ENCODE data around the gene RAI14. TPM values are rescaled to one million over a fixed set of nuclear protein-coding genes. Genes with fewer than 3 reads are reported as not detected.

The RAI14 gene
- total and polyA plus RNA-seq, 2 donors (not counting 1 experiment from before 2014, with no cell fraction given) = 98.7 to 125 TPM

GRCh38 chr5:34849253-34849652, 193.1 kb downstream of the RAI14 start:
- no peak for TF ChIP-seq EZH2 (IDR thresholded peaks at IDR 0.05; ENCODE audit: low read length, missing control alignments)
- TF ChIP-seq CTCF (conservative IDR thresholded peaks at IDR 0.05 in 1 of 2, IDR thresholded peaks at IDR 0.05 in 1 of 2; ENCODE audit: low read depth in 1 of 2, low read length in 2 of 2) = no peak
- no peaks in the 10 kb centered on the region for H3K9me3 ChIP-seq (ENCODE audit: control insufficient read depth, insufficient read depth, low read depth, low read length)
- H2AFZ ChIP-seq (ENCODE audit: low read length) = no peak overlapping the region
- no peaks in the 10 kb centered on the region for H4K20me1 ChIP-seq (ENCODE audit: control insufficient read depth, extremely low read depth, insufficient read depth, low read length)
- H3K27ac ChIP-seq (ENCODE audit: insufficient read depth, low read length) = no peak overlapping the region
- no peaks in the 10 kb centered on the region for H3K4me1 ChIP-seq (ENCODE audit: control insufficient read depth, extremely low read depth, insufficient read depth, low read length)
- no peak overlapping the region for H3K9ac ChIP-seq (ENCODE audit: insufficient read depth, low read length)
- no peak for DNase-seq (ENCODE audit: low read depth in 2 of 2)
- H3K36me3 ChIP-seq (ENCODE audit: control insufficient read depth, insufficient read depth, low read length) = no peaks in the 10 kb centered on the region
- H3K4me2 ChIP-seq (ENCODE audit: extremely low read depth, insufficient read depth, low read length) = no peak overlapping the region
- no peaks in the 10 kb centered on the region for H3K79me2 ChIP-seq (ENCODE audit: control insufficient read depth, insufficient read depth, low read length)
- no peaks in the 10 kb centered on the region for H3K27me3 ChIP-seq (ENCODE audit: control insufficient read depth, insufficient read depth, low read length)
- H3K4me3 ChIP-seq (replicated peaks in 1 of 4; ENCODE audit: control extremely low read depth in 1 of 4, insufficient read depth in 1 of 4, low read depth in 3 of 4, low read length in 4 of 4) = no peak overlapping the region

GRCh38 chr5:34854459-34855174, 198.5 kb downstream of the RAI14 start:
- Histone ChIP-seq H4K20me1 (ENCODE audit: control insufficient read depth, extremely low read depth, insufficient read depth, low read length) (no peaks in the 10 kb centered on the region), H3K4me1 (ENCODE audit: control insufficient read depth, extremely low read depth, insufficient read depth, low read length) (no peaks in the 10 kb centered on the region), H2AFZ (ENCODE audit: low read length) (no peak overlapping the region), H3K36me3 (ENCODE audit: control insufficient read depth, insufficient read depth, low read length) (no peaks in the 10 kb centered on the region), H3K27me3 (ENCODE audit: control insufficient read depth, insufficient read depth, low read length) (no peaks in the 10 kb centered on the region), H3K9me3 (ENCODE audit: control insufficient read depth, insufficient read depth, low read depth, low read length) (no peaks in the 10 kb centered on the region), H3K4me3 (replicated peaks in 1 of 4; ENCODE audit: control extremely low read depth in 1 of 4, insufficient read depth in 1 of 4, low read depth in 3 of 4, low read length in 4 of 4) (no peak overlapping the region), H3K9ac (ENCODE audit: insufficient read depth, low read length) (no peak overlapping the region), H3K79me2 (ENCODE audit: control insufficient read depth, insufficient read depth, low read length) (no peaks in the 10 kb centered on the region), H3K4me2 (ENCODE audit: extremely low read depth, insufficient read depth, low read length) (no peak overlapping the region), H3K27ac (ENCODE audit: insufficient read depth, low read length) (no peak overlapping the region)
- TF ChIP-seq EZH2 (IDR thresholded peaks at IDR 0.05; ENCODE audit: low read length, missing control alignments) (no peak), CTCF (conservative IDR thresholded peaks at IDR 0.05 in 1 of 2, IDR thresholded peaks at IDR 0.05 in 1 of 2; ENCODE audit: low read depth in 1 of 2, low read length in 2 of 2) (no peak)
- DNase-seq (ENCODE audit: low read depth in 2 of 2) = peak in 1 of 2 donors; percentile 86

GRCh38 chr5:34857161-34857560, 201.0 kb downstream of the RAI14 start:
- Histone ChIP-seq H3K4me3 (replicated peaks in 1 of 4; ENCODE audit: control extremely low read depth in 1 of 4, insufficient read depth in 1 of 4, low read depth in 3 of 4, low read length in 4 of 4) (no peak overlapping the region), H3K9me3 (ENCODE audit: control insufficient read depth, insufficient read depth, low read depth, low read length) (no peaks in the 10 kb centered on the region), H4K20me1 (ENCODE audit: control insufficient read depth, extremely low read depth, insufficient read depth, low read length) (no peaks in the 10 kb centered on the region), H3K4me2 (ENCODE audit: extremely low read depth, insufficient read depth, low read length) (no peak overlapping the region), H3K79me2 (ENCODE audit: control insufficient read depth, insufficient read depth, low read length) (no peaks in the 10 kb centered on the region), H3K9ac (ENCODE audit: insufficient read depth, low read length) (no peak overlapping the region), H3K4me1 (ENCODE audit: control insufficient read depth, extremely low read depth, insufficient read depth, low read length) (no peaks in the 10 kb centered on the region), H3K27ac (ENCODE audit: insufficient read depth, low read length) (no peak overlapping the region), H2AFZ (ENCODE audit: low read length) (no peak overlapping the region), H3K27me3 (ENCODE audit: control insufficient read depth, insufficient read depth, low read length) (no peaks in the 10 kb centered on the region), H3K36me3 (ENCODE audit: control insufficient read depth, insufficient read depth, low read length) (no peaks in the 10 kb centered on the region)
- peak; percentile 20 to 39 for DNase-seq (ENCODE audit: low read depth in 2 of 2)
- TF ChIP-seq EZH2 (IDR thresholded peaks at IDR 0.05; ENCODE audit: low read length, missing control alignments) (no peak), CTCF (conservative IDR thresholded peaks at IDR 0.05 in 1 of 2, IDR thresholded peaks at IDR 0.05 in 1 of 2; ENCODE audit: low read depth in 1 of 2, low read length in 2 of 2) (no peak)
